ENCODE data around the gene CARMIL3. TPM values are rescaled to one million over a fixed set of nuclear protein-coding genes. Genes with fewer than 3 reads are reported as not detected.

Gene CARMIL3
- total RNA-seq, 3 donors from 2014 or later = 1.4 to 2.7 (median 1.5) TPM

- no peak overlapping the region for H3K4me3 ChIP-seq
- ATAC-seq (no peak), DNase-seq (no peak)
- H3K4me1 ChIP-seq (ENCODE audit: low read depth) = peaks cover 18% of the 10 kb centered on the region
- H3K9me3 ChIP-seq = no peaks in the 10 kb centered on the region
- intact Hi-C loops (cut with DNase I, micrococcal nuclease) = loop anchor here in 1 of 2 donors (1.0 kb wide), 1 partner anchor 32 kb away; no protein-coding TSS in a partner anchor
- no peak for TF ChIP-seq CTCF (IDR thresholded peaks at IDR 0.05)
- no peaks in the 10 kb centered on the region for H3K36me3 ChIP-seq (ENCODE audit: low read depth)
These were observed 38.1 kb downstream of the CARMIL3 start for GRCh38 chr14:24089890-24090289.

GRCh38 chr14:24092110-24092504 lies 40.3 kb downstream of the CARMIL3 start:
- DNase-seq = peak in 1 of 3 donors; percentile 51
- Histone ChIP-seq H3K4me1 (ENCODE audit: low read depth) (peaks cover 31% of the 10 kb centered on the region), H3K9me3 (no peaks in the 10 kb centered on the region), H3K4me3 (no peak overlapping the region), H3K36me3 (ENCODE audit: low read depth) (no peaks in the 10 kb centered on the region)
- ATAC-seq = peak; percentile 2
- no peak for TF ChIP-seq CTCF (IDR thresholded peaks at IDR 0.05)
- intact Hi-C loops (cut with DNase I, micrococcal nuclease) = no loop called here

- intact Hi-C loops (cut with DNase I, micrococcal nuclease) = no loop called here
- Histone ChIP-seq H3K4me3 (no peak overlapping the region), H3K4me1 (ENCODE audit: low read depth) (peaks cover 31% of the 10 kb centered on the region), H3K9me3 (no peaks in the 10 kb centered on the region), H3K36me3 (ENCODE audit: low read depth) (no peaks in the 10 kb centered on the region)
- TF ChIP-seq CTCF (IDR thresholded peaks at IDR 0.05) = no peak
- DNase-seq = no peak
- ATAC-seq = no peak
These were observed 40.8 kb downstream of the CARMIL3 start for GRCh38 chr14:24092505-24093206.

GRCh38 chr14:24093207-24093900 lies 41.5 kb downstream of the CARMIL3 start:
- intact Hi-C loops (cut with DNase I, micrococcal nuclease) = no loop called here
- H3K4me3 ChIP-seq = no peak overlapping the region
- peaks cover 31% of the 10 kb centered on the region for H3K4me1 ChIP-seq (ENCODE audit: low read depth)
- DNase-seq = peak in 2 of 3 donors; percentile 37 to 52
- no peak for TF ChIP-seq CTCF (IDR thresholded peaks at IDR 0.05)
- ATAC-seq = no peak
- H3K36me3 ChIP-seq (ENCODE audit: low read depth) = no peaks in the 10 kb centered on the region
- no peaks in the 10 kb centered on the region for H3K9me3 ChIP-seq

GRCh38 chr14:24093901-24094840 lies 42.4 kb downstream of the CARMIL3 start, which contains the start of gene PCK2:
Gene PCK2, plus strand, starts transcription at chr14:24094311. Its CDS starts 95 bp downstream, at chr14:24094406.
- intact Hi-C loops (cut with DNase I, micrococcal nuclease) = no loop called here
- Histone ChIP-seq H3K4me3 (peak within 1 kb of the TSS; percentile 83), H3K36me3 (ENCODE audit: low read depth) (no peaks in the 10 kb centered on the region), H3K4me1 (ENCODE audit: low read depth) (peaks cover 31% of the 10 kb centered on the region), H3K9me3 (no peaks in the 10 kb centered on the region)
- ATAC-seq = peak; percentile 86
- peak; percentile 91 to 97 (median 96) for DNase-seq
- TF ChIP-seq CTCF (IDR thresholded peaks at IDR 0.05) = no peak

Data from mucosa of descending colon (tissue), 3 donors.